HEK293 (cell line): ENCODE data around the gene MKKS.
A peak's percentile ranks its signal among the peaks of the same experiment; 100 is the strongest.

ENCODE experiments used
- CTCF ChIA-PET: fragments of 350-600 bp; formaldehyde crosslinking; extraction: SDS; loops from one replicate; lab custom pipeline; 2021; ENCODE audit warnings: antibody characterized with exemption; lab: Yijun Ruan, JAX
- POLR2A ChIA-PET: fragments of 300-600 bp; formaldehyde crosslinking; extraction: SDS; loops from one replicate; lab custom pipeline; 2020; ENCODE audit warnings: antibody characterized with exemption, inconsistent platforms; lab: Yijun Ruan, JAX
- H3K27ac ChIP-seq: fragments of 200-500 bp; sonication (Bioruptor generic); 2 replicates; pipeline ENCODE4 v1.5.1; 2014; ENCODE audit warnings: low read depth, low read length, control low read depth, inconsistent platforms; ENCODE audit errors: extremely low read depth
- H3K36me3 ChIP-seq, 2 experiments: fragments of 200-500 bp in 1 of 2; sonication (Bioruptor generic) in 1 of 2; 1 replicate in 1 of 2; 2 replicates in 1 of 2; pipeline ENCODE4 v1.5.1; 2014 to 2017; ENCODE audit warnings: inconsistent platforms in 2 of 2, low read length in 2 of 2; ENCODE audit not compliant: control insufficient read depth in 2 of 2, insufficient read depth in 1 of 2
- H3K4me1 ChIP-seq: fragments of 200-500 bp; sonication (Bioruptor generic); 2 replicates; pipeline ENCODE4 v1.5.1; 2014; ENCODE audit warnings: mild to moderate bottlenecking, low read length, inconsistent platforms; ENCODE audit not compliant: control insufficient read depth, insufficient read depth
- H3K4me3 ChIP-seq: 2 replicates; pipeline ENCODE4 v1.5.1; 2011; ENCODE audit warnings: low read depth, mild to moderate bottlenecking, control low read depth, low read length, moderate library complexity
- H3K9me3 ChIP-seq: fragments of 200-500 bp; sonication (Bioruptor generic); 2 replicates; pipeline ENCODE4 v1.5.1; 2014; ENCODE audit warnings: low read depth, low read length, inconsistent platforms; ENCODE audit not compliant: control insufficient read depth, insufficient read depth
- KLF7 ChIP-seq: fragments of 450-650 bp; formaldehyde crosslinking; IDR thresholded peaks from 2 replicates; pipeline ENCODE4 v1.5.1; 2016; ENCODE audit warnings: missing biosample characterization, missing genetic modification characterization, borderline replicate concordance
- PRDM10 ChIP-seq: fragments of 450-650 bp; formaldehyde crosslinking; IDR thresholded peaks from 2 replicates; pipeline ENCODE4 v1.5.1; 2016; ENCODE audit warnings: missing biosample characterization, missing genetic modification characterization
- SP2 ChIP-seq: fragments of 450-650 bp; formaldehyde crosslinking; IDR thresholded peaks from 2 replicates; pipeline ENCODE4 v1.5.1; 2016; ENCODE audit warnings: missing biosample characterization, missing genetic modification characterization
- TSHZ1 ChIP-seq: fragments of 450-650 bp; formaldehyde crosslinking; IDR thresholded peaks from 2 replicates; pipeline ENCODE4 v1.5.1; 2016; ENCODE audit warnings: missing biosample characterization, missing genetic modification characterization, borderline replicate concordance
- ZNF121 ChIP-seq: fragments of 450-650 bp; formaldehyde crosslinking; IDR thresholded peaks from 2 replicates; pipeline ENCODE4 v1.5.1; 2016; ENCODE audit warnings: missing biosample characterization, missing genetic modification characterization
- ZNF335 ChIP-seq: fragments of 450-650 bp; formaldehyde crosslinking; conservative IDR thresholded peaks from 2 replicates; pipeline ENCODE4 v1.5.1; 2016; ENCODE audit warnings: missing biosample characterization, missing genetic modification characterization
- ZNF513 ChIP-seq: fragments of 450-650 bp; IDR thresholded peaks from 2 replicates; pipeline ENCODE4 v1.5.1; 2018; ENCODE audit warnings: missing biosample characterization, missing genetic modification characterization
- ZNF677 ChIP-seq: fragments of 450-650 bp; IDR thresholded peaks from 2 replicates; pipeline ENCODE4 v1.5.0; 2018; ENCODE audit warnings: missing biosample characterization, mild to moderate bottlenecking, missing genetic modification characterization, moderate library complexity
- ZNF785 ChIP-seq: fragments of 450-650 bp; formaldehyde crosslinking; IDR thresholded peaks from 2 replicates; pipeline ENCODE4 v1.5.1; 2016; ENCODE audit warnings: missing biosample characterization, missing genetic modification characterization
- ZNF837 ChIP-seq: fragments of 450-650 bp; formaldehyde crosslinking; IDR thresholded peaks from 2 replicates; pipeline ENCODE4 v1.5.1; 2016; ENCODE audit warnings: missing biosample characterization, missing genetic modification characterization

MKKS gene

GRCh38 chr20:10434832-10435812, 1.1 kb upstream of the MKKS start, which contains the start of gene SLX4IP (continued):
- TF ChIP-seq TSHZ1 (tag by site-specific recombination) (no peak), ZNF121 (tag by site-specific recombination) (no peak), ZNF785 (no peak), ZNF837 (tag by site-specific recombination) (no peak), KLF7 (tag by site-specific recombination) (no peak)

GRCh38 chr20:10434467-10434831, 427 bp upstream of the MKKS start:
- H3K4me1 ChIP-seq, result no peaks in the 10 kb centered on the region
- peak overlapping the region; percentile 85 for H3K27ac ChIP-seq
- H3K9me3 ChIP-seq, result no peaks in the 10 kb centered on the region
- peak overlapping the region; percentile 67 for H3K4me3 ChIP-seq
- ChIA-PET CTCF (interaction anchor here (0.6 to 3.8 kb wide), 9 partner anchors 7 to 1054 kb away, joined by 3 to 22 read pairs (median 4); no protein-coding TSS in a partner anchor), POLR2A (interaction anchor here (0.6 to 2.4 kb wide), 25 partner anchors 9 to 1026 kb away, joined by 3 to 12 read pairs (median 4); partner anchors contain the start of genes ANKEF1, JAG1, PAK5 and SNAP25)
- peaks cover 0 to 3% of the 10 kb centered on the region in 2 experiments; a peak in 1 of 3 replicates for H3K36me3 ChIP-seq
- TF ChIP-seq SP2 (tag by site-specific recombination), result peak; percentile 53
- TF ChIP-seq PRDM10 (tag by site-specific recombination), result peak; percentile 3; the same call in 1 of the 2 replicates
- no peak for TF ChIP-seq ZNF677 (tag by site-specific recombination)

- H3K9me3 ChIP-seq, result no peaks in the 10 kb centered on the region
- CTCF ChIA-PET, result interaction anchor here (0.7 to 2.7 kb wide), 3 partner anchors 95 to 454 kb away, joined by 4 to 9 read pairs (median 4); no protein-coding TSS in a partner anchor
- TF ChIP-seq ZNF513 (tag by site-specific recombination), result peak; percentile 33; the same call in 1 of the 2 replicates
- TF ChIP-seq ZNF335 (tag by site-specific recombination), result peak; percentile 86
- no peak for TF ChIP-seq TSHZ1 (tag by site-specific recombination)
- no peaks in the 10 kb centered on the region for H3K36me3 ChIP-seq
- H3K4me3 ChIP-seq, result peak overlapping the region; percentile 67
- peak overlapping the region; percentile 85; the same call in 1 of the 2 replicates for H3K27ac ChIP-seq
- POLR2A ChIA-PET, result interaction anchor here (0.6 to 2.4 kb wide), 6 partner anchors 8 to 241 kb away, joined by 3 to 12 read pairs (median 4); partner anchors contain the start of genes JAG1 and SNAP25
- H3K4me1 ChIP-seq, result no peaks in the 10 kb centered on the region
Observed at GRCh38 chr20:10433014-10433622, 904 bp downstream of the MKKS start.
